Epithelial cell of proximal tubule (primary cell): ENCODE data around the gene TLE7. TPM values are rescaled to one million over a fixed set of nuclear protein-coding genes. Genes with fewer than 3 reads are reported as not detected.

Experiments
- DNase-seq: peaks from one replicate; pipeline ENCODE4 v3.0.0-alpha.2; 2011; ENCODE audit warnings: low read depth
- H3K4me3 ChIP-seq: 2 replicates; pipeline ENCODE4 v1.5.1; 2011; ENCODE audit warnings: low read depth, mild to moderate bottlenecking, low read length
- total RNA-seq: library from RNA; depleted of rRNA; stranded (reverse); fragments of >200 nt; gene quantifications from 2 replicates; pipeline ENCODE4 v1.2.3, GENCODE V29; 2015
- TF ChIP-seq, protein P1 (sequence below): conservative IDR thresholded peaks from 2 replicates; pipeline ENCODE4 v1.5.1; 2012; ENCODE audit warnings: low read depth, mild to moderate bottlenecking, low read length

TLE7 gene
- total RNA-seq, 1 donor from 2014 or later: not detected

DNA sequence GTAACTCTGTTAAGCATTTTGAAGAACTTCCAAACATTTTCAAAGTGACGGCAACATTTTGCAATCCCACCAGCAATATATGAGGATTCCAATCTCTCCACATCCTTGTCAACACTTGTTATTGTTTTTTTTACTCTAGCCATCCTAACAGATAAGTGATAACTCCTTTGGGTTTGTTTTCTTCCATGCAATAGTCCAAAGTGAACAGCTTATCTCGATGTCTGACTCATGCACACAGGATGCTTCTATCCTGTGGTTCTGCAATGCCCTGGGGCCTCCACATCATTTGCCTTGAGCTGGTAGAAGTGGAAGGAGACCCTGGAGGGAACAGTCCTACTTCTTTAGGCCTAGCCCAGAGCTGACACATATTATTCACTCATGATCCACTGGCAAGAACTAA lies 13.0 kb downstream of the TLE7 start:
- H3K4me3 ChIP-seq: no peak overlapping the region
- TF ChIP-seq, protein P1, sequence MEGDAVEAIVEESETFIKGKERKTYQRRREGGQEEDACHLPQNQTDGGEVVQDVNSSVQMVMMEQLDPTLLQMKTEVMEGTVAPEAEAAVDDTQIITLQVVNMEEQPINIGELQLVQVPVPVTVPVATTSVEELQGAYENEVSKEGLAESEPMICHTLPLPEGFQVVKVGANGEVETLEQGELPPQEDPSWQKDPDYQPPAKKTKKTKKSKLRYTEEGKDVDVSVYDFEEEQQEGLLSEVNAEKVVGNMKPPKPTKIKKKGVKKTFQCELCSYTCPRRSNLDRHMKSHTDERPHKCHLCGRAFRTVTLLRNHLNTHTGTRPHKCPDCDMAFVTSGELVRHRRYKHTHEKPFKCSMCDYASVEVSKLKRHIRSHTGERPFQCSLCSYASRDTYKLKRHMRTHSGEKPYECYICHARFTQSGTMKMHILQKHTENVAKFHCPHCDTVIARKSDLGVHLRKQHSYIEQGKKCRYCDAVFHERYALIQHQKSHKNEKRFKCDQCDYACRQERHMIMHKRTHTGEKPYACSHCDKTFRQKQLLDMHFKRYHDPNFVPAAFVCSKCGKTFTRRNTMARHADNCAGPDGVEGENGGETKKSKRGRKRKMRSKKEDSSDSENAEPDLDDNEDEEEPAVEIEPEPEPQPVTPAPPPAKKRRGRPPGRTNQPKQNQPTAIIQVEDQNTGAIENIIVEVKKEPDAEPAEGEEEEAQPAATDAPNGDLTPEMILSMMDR: no peak
- DNase-seq: no peak

DNA sequence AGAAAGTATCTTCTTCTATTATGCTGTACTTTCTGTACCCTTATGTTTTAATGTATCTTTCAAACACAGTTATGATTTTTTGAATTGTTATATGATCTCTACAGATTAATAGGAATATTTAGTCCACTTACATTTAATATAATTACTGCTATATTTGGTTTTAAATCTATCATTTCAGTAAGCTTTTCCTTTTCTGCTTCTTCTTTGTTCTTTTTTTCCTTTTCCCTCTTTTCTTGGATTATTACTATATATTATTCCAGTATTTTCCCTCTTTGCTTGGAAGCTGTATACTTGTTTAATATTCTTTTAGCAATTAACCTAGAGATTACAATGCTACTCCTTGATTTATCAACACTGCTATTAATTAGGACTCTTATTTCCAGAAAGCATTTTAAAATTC lies 13.5 kb downstream of the TLE7 start:
- no peak for DNase-seq
- TF ChIP-seq, protein P1: no peak
- H3K4me3 ChIP-seq: no peak overlapping the region

DNA sequence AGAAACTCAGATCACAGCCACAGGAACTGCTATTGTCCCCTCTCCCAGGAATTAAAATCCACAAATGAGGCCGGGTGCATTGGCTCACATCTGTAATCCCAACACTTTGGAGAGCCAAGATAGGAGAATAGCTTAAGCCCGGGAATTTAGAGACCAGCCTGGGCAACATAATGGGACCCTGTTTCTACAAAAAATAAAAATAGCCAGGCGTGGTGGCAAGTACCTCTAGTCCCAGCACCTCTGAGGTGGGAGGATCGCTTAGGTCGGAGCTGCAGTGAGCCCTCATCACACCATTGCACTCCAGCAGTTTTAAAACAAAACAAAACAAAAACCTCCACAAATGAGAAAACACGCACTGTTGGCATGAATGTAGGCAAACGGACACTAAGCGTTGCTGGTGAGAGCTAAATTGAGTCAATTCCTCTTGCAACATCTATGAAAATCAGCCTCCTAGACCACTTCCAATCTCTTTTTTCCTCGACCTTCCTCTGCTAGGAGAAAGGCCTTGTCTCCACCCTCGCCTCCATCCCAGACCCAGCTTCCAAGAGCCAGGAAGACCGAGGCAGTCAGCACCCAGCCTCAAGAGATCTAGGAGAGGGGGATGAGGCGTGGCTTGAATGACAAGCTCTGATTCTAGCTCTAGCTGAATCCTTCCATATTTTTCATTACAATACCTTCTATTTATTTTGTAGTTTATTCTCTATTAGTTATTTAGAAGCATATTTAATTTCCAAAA lies 14.8 kb downstream of the TLE7 start:
- no peak overlapping the region for H3K4me3 ChIP-seq
- DNase-seq: no peak

DNA sequence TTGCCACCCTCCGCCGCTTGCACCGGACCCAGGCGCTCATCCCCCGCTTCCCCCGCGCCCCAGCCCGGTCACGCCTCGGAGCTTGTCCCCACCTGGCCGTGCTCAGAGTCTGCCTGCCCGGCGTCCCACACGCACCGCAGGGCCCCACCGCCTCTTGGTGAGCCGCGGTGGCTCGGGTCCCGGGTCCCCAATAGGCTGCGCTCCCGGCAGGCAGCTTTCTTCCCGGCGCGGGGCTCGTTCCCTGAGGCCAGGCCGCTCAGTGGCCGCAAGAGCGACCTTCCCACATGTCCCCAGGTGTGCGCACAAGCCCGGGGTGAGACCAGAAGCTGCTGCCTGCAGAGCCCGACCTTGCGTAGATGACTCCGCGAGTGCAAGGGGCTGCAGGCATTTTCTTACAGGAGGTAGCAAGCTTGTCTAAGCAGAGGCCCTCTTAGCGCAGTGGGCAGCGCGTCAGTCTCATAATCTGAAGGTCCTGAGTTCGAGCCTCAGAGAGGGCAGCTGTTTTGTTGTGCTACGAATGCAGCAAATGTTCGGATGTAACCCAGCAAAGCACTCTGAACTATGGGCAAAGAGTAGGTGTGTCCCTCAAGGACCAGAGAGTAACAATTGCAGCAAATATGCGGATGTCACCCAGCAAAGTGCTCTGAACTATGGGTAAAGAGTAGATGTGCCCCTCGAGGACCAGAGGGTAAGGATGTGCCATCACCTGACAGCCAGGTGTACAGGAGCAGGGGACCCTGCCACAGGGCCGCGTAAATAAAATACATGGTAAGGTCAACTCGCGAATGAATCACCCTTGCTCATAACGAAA lies 15.6 kb downstream of the TLE7 start:
- DNase-seq: peak; percentile 57
- TF ChIP-seq, protein P1: no peak
- H3K4me3 ChIP-seq: peak overlapping the region; percentile 55

More for the DNA sequence above, 14.8 kb downstream of the TLE7 start:
- TF ChIP-seq, protein P1: no peak

DNA sequence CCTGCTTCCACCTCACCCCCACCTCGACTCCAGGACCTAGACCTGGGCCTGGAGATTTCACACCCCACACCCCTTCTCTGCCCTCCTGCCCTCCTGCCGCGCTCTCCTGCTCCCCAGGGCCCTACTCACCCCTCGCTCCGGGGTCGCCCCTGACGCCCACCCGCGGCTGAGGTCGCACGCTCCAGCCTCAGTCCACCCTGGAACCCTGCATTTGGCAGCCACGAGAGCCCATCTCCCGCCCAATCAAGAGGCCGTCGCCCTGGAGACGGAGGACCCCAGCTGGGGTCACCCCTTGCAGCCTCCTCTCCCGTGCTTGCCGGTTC lies 16.1 kb downstream of the TLE7 start:
- H3K4me3 ChIP-seq: peak overlapping the region; percentile 55
- no peak for DNase-seq

DNA sequence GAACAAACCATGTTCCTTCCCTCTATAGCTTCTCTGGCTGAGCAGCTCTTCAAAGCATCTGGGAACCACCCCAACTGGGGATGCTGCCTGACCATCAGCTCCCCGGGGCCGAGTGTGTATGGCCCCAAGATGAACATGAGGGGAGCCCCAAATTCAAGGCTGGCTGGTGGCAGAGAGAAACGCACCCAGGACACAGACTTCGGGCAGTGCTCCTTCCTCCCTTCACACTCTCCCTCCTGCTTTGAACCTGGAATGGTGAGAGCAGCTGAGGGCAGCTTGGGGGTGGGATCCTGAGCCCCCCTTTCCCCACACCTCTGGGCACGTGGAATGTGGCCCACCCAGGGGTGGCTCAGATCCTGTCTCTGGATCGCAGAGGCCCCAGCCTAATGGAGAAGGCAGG lies 17.2 kb downstream of the TLE7 start:
- H3K4me3 ChIP-seq: no peak overlapping the region
- no peak for DNase-seq
- TF ChIP-seq, protein P1: no peak

More for the DNA sequence above, 16.1 kb downstream of the TLE7 start:
- TF ChIP-seq, protein P1: no peak
